ENCODE results near the gene KIRREL2.
"Not testable (repeated sequence)": the region's sequence is repeated elsewhere in the genome, so short reads cannot be mapped to it uniquely, and the experiment has no call there.

The KIRREL2 gene

DNA sequence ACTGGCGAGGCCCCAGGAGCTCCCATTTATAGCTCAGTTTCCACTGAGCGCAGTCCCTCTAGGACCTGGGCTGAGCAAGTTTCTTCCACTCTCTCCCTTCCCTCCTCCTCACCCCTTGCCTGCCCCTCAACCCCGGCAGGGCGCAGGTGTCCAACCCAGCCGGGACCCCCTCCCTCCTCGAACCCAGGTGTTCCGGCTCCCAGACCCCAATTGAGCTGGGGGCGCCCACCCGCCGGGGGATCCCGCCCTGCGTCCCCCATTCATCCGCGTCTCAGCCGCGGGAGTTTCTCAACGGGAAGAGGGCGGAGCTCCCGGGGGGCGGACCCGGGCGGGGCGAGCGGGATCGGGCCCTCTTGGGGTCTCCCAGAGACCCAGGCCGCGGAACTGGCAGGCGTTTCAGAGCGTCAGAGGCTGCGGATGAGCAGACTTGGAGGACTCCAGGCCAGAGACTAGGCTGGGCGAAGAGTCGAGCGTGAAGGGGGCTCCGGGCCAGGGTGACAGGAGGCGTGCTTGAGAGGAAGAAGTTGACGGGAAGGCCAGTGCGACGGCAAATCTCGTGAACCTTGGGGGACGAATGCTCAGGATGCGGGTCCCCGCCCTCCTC, at the start of gene KIRREL2:
KIRREL2 (plus strand) TSS at position 366 of the 604 bp plus-strand sequence; CDS start at position 575, 209 bp downstream.
- DNase-seq: no peak

DNA sequence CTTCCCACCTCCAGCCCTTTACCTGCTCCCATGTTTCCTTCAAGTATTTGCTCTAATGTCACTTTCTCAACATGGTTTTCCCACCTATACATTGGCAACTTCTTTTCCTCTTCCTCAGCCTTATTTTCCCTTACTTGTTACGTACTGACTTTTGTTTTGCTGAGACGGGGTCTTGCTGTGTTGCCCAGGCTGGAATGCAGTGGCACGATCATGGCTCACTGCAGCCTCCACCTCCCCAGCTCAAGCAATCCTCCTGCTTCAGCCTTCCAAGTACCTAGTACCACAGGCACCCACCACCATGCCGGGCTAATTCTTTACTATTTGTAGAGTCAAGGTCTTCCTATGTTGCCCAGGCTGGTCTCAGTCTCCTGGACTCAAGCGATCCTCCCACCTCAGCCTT, 49.1 kb upstream of the KIRREL2 start:
- DNase-seq: no peak

GRCh38 chr19:35811317-35812219, 45.1 kb upstream of the KIRREL2 start:
- no peak for DNase-seq

DNA sequence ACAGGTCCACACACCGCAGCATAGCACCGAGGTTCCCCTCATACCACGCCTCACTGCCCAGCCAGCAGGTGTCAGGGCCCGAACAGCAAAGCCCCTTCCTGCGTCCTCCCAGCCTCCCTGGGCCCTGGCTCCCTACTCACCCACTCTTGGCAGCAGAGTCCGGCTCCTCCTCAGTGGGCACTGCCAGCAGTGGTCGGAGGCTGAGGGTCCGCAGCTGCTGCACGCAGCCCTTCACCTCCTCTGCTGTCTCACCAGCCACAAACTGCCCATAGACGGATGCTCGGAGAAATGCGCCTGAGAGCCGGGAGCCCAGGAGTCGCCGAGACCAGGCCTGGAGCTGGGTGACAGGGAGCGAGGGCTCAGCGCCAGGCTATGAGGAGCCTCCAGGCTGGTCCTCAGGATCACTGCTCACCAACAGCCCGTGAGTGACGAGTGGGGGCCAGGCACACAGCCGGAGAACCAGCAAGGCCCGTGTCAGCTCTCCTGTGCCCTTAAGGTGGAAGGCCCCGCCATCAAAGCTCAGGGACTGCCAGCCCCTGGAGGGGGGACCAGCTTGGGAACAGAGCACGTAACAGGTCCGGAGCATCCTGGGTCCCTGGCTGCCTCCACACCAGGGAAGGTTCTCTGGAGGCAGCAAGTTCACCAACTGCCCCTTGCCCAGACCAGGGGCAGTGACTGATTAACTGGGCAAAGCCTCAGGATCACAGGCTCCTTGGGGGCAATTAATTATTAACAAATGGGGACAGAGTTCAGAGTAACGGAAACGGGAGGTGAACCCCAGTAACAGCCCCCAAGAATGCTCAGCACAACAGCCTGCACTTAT, 44.3 kb upstream of the KIRREL2 start, which contains the start of gene PRODH2:
PRODH2 (minus strand) TSS at position 626 of the 823 bp plus-strand sequence; CDS start at position 586, 40 bp downstream.
- DNase-seq: no peak

DNA sequence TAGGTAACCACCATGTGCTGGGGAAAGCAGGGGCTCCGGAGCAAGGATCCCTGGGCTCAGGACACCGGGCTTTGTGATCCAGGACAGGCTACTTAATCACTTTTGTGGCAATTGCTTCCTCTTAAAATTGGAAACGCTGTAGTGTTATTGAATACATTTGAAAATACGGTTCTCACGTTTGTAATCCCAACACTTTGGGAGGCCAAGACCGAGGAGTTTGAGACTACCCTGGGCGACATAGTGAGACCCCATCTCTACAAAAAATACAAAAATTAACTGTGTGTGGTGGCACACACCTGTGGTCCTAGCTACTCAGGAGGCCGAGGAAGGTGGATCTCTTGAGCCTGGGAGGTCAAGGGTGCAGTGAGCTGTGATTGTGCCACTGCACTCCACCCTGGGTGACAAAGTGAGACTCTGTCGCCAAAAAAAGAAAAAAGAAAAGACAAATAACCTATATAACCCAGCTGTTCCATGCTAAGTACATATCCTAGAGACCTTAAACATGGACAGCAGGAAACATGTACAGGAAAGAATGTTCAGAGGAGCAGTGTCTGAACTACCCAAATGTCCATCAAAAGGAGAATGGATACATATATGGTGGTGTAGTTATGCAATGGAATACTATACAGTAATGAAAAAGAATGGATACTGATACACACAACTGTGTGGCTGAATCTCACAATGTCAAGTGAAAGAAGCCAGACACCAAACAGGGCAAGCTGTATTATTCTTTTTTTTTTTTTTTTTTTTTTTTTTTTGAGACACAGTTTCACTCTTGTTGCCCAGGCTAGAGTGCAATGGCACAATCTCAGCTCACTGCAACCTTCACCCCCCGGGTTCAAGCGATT, 43.4 kb upstream of the KIRREL2 start:
- no peak for DNase-seq

- no peak for DNase-seq
These were observed 40.4 kb upstream of the KIRREL2 start for GRCh38 chr19:35816262-35816661.

DNA sequence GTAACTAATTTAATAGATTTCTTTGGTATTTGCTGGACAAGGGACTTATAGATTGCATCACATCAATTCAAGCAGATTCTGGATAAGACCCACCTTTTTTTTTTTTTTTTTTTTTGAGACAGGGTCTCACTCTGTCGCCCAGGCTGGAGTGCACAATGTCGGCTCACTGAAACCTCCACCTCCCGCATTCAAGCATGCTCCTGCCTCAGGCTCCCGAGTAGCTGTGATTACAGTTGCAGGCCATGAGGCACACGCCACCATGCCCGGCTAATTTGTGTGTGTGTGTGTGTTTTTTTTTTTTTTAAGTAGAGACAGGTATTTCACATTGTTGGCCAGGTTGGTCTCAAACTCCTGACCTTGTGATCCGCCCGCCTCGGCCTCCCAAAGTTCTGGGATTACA, 39.9 kb upstream of the KIRREL2 start:
- no peak for DNase-seq

DNA sequence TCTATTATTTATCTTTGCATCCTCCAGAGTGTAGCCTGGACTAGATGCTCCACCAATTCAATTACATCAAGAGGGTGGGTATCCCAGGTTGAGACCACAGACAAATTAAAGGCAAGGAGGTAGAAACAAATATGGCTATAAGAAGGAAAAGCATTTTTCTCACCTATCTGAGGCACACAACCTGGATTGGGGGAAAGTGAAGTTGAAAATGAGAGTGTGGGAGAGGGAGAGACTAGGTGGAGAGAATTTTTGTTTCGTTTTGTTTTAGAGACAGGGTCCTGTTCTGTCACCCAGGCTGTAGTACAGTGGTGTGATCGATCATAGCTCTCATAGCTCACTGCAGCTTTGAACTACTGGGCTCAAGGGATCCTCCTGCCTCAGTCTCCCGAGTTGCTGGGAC, 38.3 kb upstream of the KIRREL2 start:
- no peak for DNase-seq

- DNase-seq: no peak
These were observed 34.1 kb upstream of the KIRREL2 start for GRCh38 chr19:35822579-35822978.

DNA sequence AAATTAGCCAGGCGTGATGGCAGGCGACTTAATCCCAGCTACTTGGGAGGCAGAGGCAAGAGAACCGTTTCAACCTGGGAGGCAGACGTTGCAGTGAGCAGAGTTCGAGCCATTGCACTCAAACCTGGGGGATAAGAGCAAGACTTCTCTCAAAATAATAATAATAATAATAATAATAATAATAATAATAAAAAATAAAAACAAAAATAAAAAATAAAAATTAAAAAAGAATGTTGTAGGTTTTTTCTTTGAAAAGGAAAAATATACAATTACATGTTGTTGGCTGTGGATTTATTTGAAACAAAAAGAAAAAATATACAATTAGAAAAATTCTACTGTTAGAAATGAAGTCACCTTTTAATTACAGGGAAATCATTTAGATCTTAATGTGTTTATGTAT, 32.6 kb upstream of the KIRREL2 start:
- no peak for DNase-seq

- peak; percentile 28 for DNase-seq
These were observed 27.9 kb upstream of the KIRREL2 start for GRCh38 chr19:35828692-35829301.

GRCh38 chr19:35830986-35831385, 25.7 kb upstream of the KIRREL2 start:
- no peak for DNase-seq

DNA sequence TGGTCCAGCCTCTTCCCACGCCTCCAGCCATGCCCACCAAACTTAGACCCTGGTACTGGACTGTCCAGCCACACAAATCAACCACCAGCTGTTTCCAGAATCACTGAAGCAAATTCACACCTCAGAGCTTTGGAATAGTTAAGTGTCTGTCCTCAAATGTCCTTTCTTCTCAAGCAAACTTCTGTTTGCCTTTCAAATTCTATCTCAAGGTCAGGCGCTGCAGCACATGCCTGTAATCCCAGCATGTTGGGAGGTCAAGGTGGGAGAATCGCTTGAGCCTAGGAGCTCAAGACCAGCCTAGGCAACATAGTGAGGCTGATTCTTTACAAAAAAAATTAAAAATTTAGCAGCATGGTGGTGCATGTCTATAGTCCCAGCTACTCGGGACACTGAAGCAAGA, 24.7 kb upstream of the KIRREL2 start:
- no peak for DNase-seq

GRCh38 chr19:35833972-35834371, 22.7 kb upstream of the KIRREL2 start:
- DNase-seq: no peak

- not testable (repeated sequence) for DNase-seq
These were observed 20.6 kb upstream of the KIRREL2 start for GRCh38 chr19:35836096-35836495.

GRCh38 chr19:35841961-35842595, 14.6 kb upstream of the KIRREL2 start:
- DNase-seq: no peak

DNA sequence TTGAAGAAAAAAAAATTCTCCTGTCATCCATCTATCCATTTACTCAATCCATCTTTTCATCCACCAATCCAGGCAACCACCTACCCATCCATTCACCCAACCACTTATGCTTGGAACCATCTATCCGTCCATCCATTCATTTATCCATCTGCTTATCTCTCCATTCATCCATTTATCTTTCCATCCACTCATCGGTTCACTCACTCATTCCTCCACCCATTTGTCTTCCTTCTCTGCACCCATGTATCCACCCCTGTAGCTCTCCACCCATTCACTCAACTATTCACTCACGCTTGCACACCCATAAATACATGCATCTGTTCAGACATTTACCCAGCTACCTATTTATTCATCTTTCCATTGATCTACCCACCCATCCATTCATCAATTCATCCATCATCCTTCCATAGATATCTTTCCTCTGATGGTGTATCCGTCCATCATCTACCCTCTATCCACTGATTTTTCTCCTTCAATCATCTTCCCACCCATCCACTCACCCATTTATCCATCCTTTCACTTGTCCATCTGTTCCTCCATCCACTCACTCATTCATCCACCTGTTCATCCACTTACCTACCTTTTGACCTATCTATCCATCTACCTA, 13.9 kb upstream of the KIRREL2 start:
- DNase-seq: no peak

GRCh38 chr19:35843676-35844481, 12.8 kb upstream of the KIRREL2 start:
- no peak for DNase-seq

GRCh38 chr19:35844482-35845214, 12.1 kb upstream of the KIRREL2 start:
- DNase-seq: no peak
